Measurements from ENCODE around the gene CDK14. TPM values are rescaled to one million over a fixed set of nuclear protein-coding genes. Genes with fewer than 3 reads are reported as not detected.

CDK14 gene
- total and polyA plus RNA-seq, 8 donors = 0.58 to 43.9 (median 12.2) TPM

GRCh38 chr7:90984692-90985091 lies 388.6 kb downstream of the CDK14 start:
- Histone ChIP-seq H3K4me1 (no peaks in the 10 kb centered on the region), H3K4me3 (no peak overlapping the region), H3K36me3 (peaks cover 0 to 10% (median 4%) of the 10 kb centered on the region in 4 donors), H3K27ac (no peak overlapping the region), H3K9me3 (peaks cover 0 to 9% (median 4%) of the 10 kb centered on the region in 4 donors), H3K27me3 (no peaks in the 10 kb centered on the region)
- WGBS, 5 donors = 91 to 98% (median 95%) methylated on average over 1 of the region's 1 CpG
- intact Hi-C loops (cut with DNase I; ENCODE audit: low total_unique reads) = no loop called here
- TF ChIP-seq CTCF (IDR thresholded peaks at IDR 0.05) (no peak), EP300 (IDR thresholded peaks at IDR 0.05) (no peak), POLR2AphosphoS5 (IDR thresholded peaks at IDR 0.05) (no peak), POLR2A (IDR thresholded peaks at IDR 0.05) (no peak)
- no peak for DNase-seq

GRCh38 chr7:90988516-90988915 lies 392.4 kb downstream of the CDK14 start:
- DNase-seq = peak in 1 of 2 donors; percentile 6
- intact Hi-C loops (cut with DNase I; ENCODE audit: low total_unique reads) = no loop called here
- H3K27ac ChIP-seq = no peak overlapping the region
- no peaks in the 10 kb centered on the region for H3K4me1 ChIP-seq
- TF ChIP-seq POLR2AphosphoS5 (IDR thresholded peaks at IDR 0.05) = no peak
- no peak for TF ChIP-seq CTCF (IDR thresholded peaks at IDR 0.05)
- TF ChIP-seq EP300 (IDR thresholded peaks at IDR 0.05) = no peak
- TF ChIP-seq POLR2A (IDR thresholded peaks at IDR 0.05) = no peak
- 58 to 73% (median 62%) methylated on average over 1 of the region's 1 CpG for WGBS, 5 donors
- H3K9me3 ChIP-seq = no peaks in the 10 kb centered on the region
- no peaks in the 10 kb centered on the region for H3K27me3 ChIP-seq
- H3K36me3 ChIP-seq = peaks cover 0 to 10% (median 4%) of the 10 kb centered on the region in 4 donors
- H3K4me3 ChIP-seq = no peak overlapping the region

GRCh38 chr7:90988996-90989765 lies 393.1 kb downstream of the CDK14 start:
- 90 to 95% (median 93%) methylated on average over 5 of the region's 5 CpGs for WGBS, 5 donors

GRCh38 chr7:90994121-90994520 lies 398.0 kb downstream of the CDK14 start:
- WGBS, 5 donors = 77 to 93% (median 83%) methylated on average over 2 of the region's 2 CpGs
- H3K4me1 ChIP-seq = no peaks in the 10 kb centered on the region
- intact Hi-C loops (cut with DNase I; ENCODE audit: low total_unique reads) = no loop called here
- no peak for TF ChIP-seq EP300 (IDR thresholded peaks at IDR 0.05)
- no peak for TF ChIP-seq CTCF (IDR thresholded peaks at IDR 0.05)
- no peak for TF ChIP-seq POLR2A (IDR thresholded peaks at IDR 0.05)
- no peak for TF ChIP-seq POLR2AphosphoS5 (IDR thresholded peaks at IDR 0.05)
- H3K27me3 ChIP-seq = no peaks in the 10 kb centered on the region
- H3K36me3 ChIP-seq = no peaks in the 10 kb centered on the region
- no peak overlapping the region for H3K27ac ChIP-seq
- no peaks in the 10 kb centered on the region for H3K9me3 ChIP-seq
- H3K4me3 ChIP-seq = no peak overlapping the region
- no peak for DNase-seq

More at GRCh38 chr7:90988996-90989765, 393.1 kb downstream of the CDK14 start:
- Histone ChIP-seq H3K4me3 (no peak overlapping the region), H3K9me3 (no peaks in the 10 kb centered on the region), H3K4me1 (no peaks in the 10 kb centered on the region), H3K27me3 (no peaks in the 10 kb centered on the region), H3K27ac (no peak overlapping the region), H3K36me3 (peaks cover 0 to 8% (median 3%) of the 10 kb centered on the region in 4 donors)
- DNase-seq = no peak
- TF ChIP-seq POLR2AphosphoS5 (IDR thresholded peaks at IDR 0.05) (no peak), EP300 (IDR thresholded peaks at IDR 0.05) (no peak), CTCF (IDR thresholded peaks at IDR 0.05) (no peak), POLR2A (IDR thresholded peaks at IDR 0.05) (no peak)
- intact Hi-C loops (cut with DNase I; ENCODE audit: low total_unique reads) = no loop called here

Measured in stomach (tissue), 9 donors.